Gastrocnemius medialis (tissue), 4 donors: ENCODE results near the gene USP9Y.

ENCODE experiments used
- CTCF ChIP-seq, 5 experiments: fragments of 450-650 bp in 3 of 5; fragments of 200-600 bp in 2 of 5; sonication (generic) in 2 of 5; IDR thresholded peaks in 4 of 5; conservative IDR thresholded peaks in 1 of 5; 1 replicate in 4 of 5; 2 replicates in 1 of 5; pipeline ENCODE4 v1.5.1; 2016 to 2019; ENCODE audit warnings: antibody characterized with exemption in 5 of 5, mild to moderate bottlenecking in 3 of 5, moderate library complexity in 3 of 5
- POLR2A ChIP-seq, 2 donors: fragments of 450-650 bp; IDR thresholded peaks; one replicate each; pipeline ENCODE4 v1.6.1; 2017; ENCODE audit warnings: antibody characterized with exemption in 2 of 2, mild to moderate bottlenecking in 2 of 2, moderate library complexity in 2 of 2

GRCh38 chrY:12734051-12734450 is 33.0 kb downstream of the USP9Y start:
- no peak for TF ChIP-seq CTCF (IDR thresholded peaks at IDR 0.05 in 4 of 5, conservative IDR thresholded peaks at IDR 0.05 in 1 of 5)
- no peak for TF ChIP-seq POLR2A (IDR thresholded peaks at IDR 0.05)
